ENCODE measurements around the gene STOML1. TPM values are rescaled to one million over a fixed set of nuclear protein-coding genes. Genes with fewer than 3 reads are reported as not detected.
A peak's percentile ranks its signal among the peaks of the same experiment; 100 is the strongest.

Gene STOML1
- total and polyA plus RNA-seq, 9 of the 15 experiments (the other 6 are each of a cell fraction or from before 2014, with no cell fraction given): 0.25 to 9.7 (median 4.6) TPM

DNA sequence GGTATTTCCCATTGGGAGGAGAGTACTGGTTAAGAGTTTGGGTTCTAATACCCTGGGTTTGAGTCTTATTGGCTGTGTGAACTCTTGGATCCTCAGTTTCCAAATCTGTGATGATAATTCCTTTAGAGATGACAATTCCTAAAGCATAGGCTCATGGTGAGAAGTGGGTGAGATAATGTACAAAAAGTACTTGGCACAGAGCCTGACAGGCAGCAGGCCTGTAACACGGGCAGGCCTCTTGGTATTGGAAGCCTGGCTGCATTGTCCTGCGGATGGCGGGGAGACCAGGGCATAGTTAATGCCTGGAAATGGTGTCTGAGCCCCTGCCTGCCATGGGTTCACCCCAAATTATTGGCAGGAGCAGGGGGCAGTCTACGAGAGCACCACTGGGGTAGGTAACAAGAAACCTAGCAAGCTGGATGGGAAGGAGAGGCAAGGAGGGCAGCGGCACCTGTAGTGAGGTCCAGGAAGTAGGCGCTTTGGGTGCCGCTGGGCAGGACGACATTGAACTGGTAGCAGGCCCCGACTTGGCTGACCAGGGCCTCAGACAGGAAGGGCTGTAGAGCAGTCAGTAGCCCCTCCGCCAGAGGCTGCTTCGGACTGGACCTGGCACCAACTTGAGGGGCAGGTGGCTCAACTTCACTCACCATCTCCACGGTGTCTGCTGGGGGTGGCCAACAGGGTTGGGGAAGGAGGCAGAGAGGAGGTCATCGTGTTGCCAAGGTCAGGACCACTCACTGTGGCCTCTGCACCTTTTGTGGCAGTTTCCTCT is 7.7 kb downstream of the STOML1 start (continued):
- no peak for TF ChIP-seq TOE1 (IDR thresholded peaks at IDR 0.05; ENCODE audit: borderline replicate concordance)
- TF ChIP-seq TOE1 (CRISPR knock-in tag; IDR thresholded peaks at IDR 0.05; ENCODE audit: borderline replicate concordance, low read depth): no peak
- no peak for TF ChIP-seq HNRNPLL (IDR thresholded peaks at IDR 0.05; ENCODE audit: low read depth, low read length, poor library complexity, severe bottlenecking)
- TF ChIP-seq, protein P1, sequence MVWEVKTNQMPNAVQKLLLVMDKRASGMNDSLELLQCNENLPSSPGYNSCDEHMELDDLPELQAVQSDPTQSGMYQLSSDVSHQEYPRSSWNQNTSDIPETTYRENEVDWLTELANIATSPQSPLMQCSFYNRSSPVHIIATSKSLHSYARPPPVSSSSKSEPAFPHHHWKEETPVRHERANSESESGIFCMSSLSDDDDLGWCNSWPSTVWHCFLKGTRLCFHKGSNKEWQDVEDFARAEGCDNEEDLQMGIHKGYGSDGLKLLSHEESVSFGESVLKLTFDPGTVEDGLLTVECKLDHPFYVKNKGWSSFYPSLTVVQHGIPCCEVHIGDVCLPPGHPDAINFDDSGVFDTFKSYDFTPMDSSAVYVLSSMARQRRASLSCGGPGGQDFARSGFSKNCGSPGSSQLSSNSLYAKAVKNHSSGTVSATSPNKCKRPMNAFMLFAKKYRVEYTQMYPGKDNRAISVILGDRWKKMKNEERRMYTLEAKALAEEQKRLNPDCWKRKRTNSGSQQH (CRISPR knock-in tag; IDR thresholded peaks at IDR 0.05): no peak
- no peak for TF ChIP-seq RBM34 (IDR thresholded peaks at IDR 0.05; ENCODE audit: borderline replicate concordance, insufficient read depth, low read length)
- no peak for TF ChIP-seq NEUROD1 (IDR thresholded peaks at IDR 0.05; ENCODE audit: borderline replicate concordance, low read depth, low read length, partially characterized antibody)
- no peak for TF ChIP-seq CXXC5 (CRISPR knock-in tag; IDR thresholded peaks at IDR 0.05)
- TF ChIP-seq ZNF830 (CRISPR knock-in tag; IDR thresholded peaks at IDR 0.05): no peak

DNA sequence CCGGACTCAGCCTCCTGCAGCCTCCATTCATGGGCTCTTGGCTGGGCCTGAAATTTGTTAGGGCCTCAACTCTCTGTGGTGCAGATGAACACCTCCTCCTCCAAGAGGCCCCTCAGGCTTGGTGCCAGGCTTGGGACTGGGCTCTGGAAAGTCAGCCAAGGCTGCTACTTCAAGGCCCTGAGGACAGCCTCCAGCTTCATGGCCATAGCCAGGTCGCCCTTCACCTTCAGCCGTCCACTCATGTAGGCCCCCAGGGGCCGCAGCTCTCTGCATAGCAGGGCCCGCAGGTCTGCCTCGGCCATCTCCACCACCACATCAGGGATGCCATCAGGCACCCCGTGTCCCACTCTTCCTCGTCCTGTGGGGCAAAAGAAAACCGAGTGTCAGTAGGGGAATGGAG is 8.3 kb downstream of the STOML1 start:
- Histone ChIP-seq H3K27ac (ENCODE audit: extremely low read depth, low read depth, low read length) (no peak overlapping the region), H4K20me1 (replicated peaks; ENCODE audit: control insufficient read depth, insufficient read depth, low read length) (no peaks in the 10 kb centered on the region), H3K9me1 (ENCODE audit: control insufficient read depth, insufficient read depth, low read length) (no peaks in the 10 kb centered on the region), H3K36me3 (ENCODE audit: control insufficient read depth, insufficient read depth, low read length) (no peaks in the 10 kb centered on the region), H3K79me2 (ENCODE audit: control insufficient read depth, insufficient read depth, low read length) (no peaks in the 10 kb centered on the region), H2AFZ (ENCODE audit: low read depth, low read length) (no peak overlapping the region), H3K27me3 (ENCODE audit: control insufficient read depth in 2 of 2, insufficient read depth in 2 of 2, low read length in 2 of 2) (no peaks in the 10 kb centered on the region; a peak in 1 of 5 replicates), H3K4me3 (no peak overlapping the region), H3K4me2 (ENCODE audit: insufficient read depth, low read length) (no peak overlapping the region), H3K9me3 (replicated peaks; ENCODE audit: control insufficient read depth, insufficient read depth, low read depth, low read length) (no peaks in the 10 kb centered on the region), H3K9ac (ENCODE audit: insufficient read depth in 1 of 2, low read depth in 2 of 2, low read length in 2 of 2) (peak overlapping the region in 1 of 2 experiments; percentile 71; a peak in 1 of 4 replicates), H3K4me1 (replicated peaks in 1 of 2; ENCODE audit: control insufficient read depth in 2 of 2, insufficient read depth in 2 of 2, low read length in 2 of 2) (peaks cover 4 to 26% of the 10 kb centered on the region in 2 experiments)
- intact Hi-C loops (cut with micrococcal nuclease): no loop called here
- no peak for TF ChIP-seq KDM1A (IDR thresholded peaks at IDR 0.05)
- TF ChIP-seq ZNF75A (CRISPR knock-in tag; IDR thresholded peaks at IDR 0.05): no peak
- TF ChIP-seq MTA3 (IDR thresholded peaks at IDR 0.05; ENCODE audit: borderline replicate concordance): no peak
- TF ChIP-seq ZFP36 (IDR thresholded peaks at IDR 0.05; ENCODE audit: low read depth, low read length, partially characterized antibody): peak; percentile 62
- TF ChIP-seq, protein P2, sequence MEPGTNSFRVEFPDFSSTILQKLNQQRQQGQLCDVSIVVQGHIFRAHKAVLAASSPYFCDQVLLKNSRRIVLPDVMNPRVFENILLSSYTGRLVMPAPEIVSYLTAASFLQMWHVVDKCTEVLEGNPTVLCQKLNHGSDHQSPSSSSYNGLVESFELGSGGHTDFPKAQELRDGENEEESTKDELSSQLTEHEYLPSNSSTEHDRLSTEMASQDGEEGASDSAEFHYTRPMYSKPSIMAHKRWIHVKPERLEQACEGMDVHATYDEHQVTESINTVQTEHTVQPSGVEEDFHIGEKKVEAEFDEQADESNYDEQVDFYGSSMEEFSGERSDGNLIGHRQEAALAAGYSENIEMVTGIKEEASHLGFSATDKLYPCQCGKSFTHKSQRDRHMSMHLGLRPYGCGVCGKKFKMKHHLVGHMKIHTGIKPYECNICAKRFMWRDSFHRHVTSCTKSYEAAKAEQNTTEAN (CRISPR knock-in tag; IDR thresholded peaks at IDR 0.05): no peak
- TF ChIP-seq HMGN3 (IDR thresholded peaks at IDR 0.05; ENCODE audit: borderline replicate concordance, extremely low read depth, insufficient read length, low read depth, low read length): no peak
- in situ Hi-C loops (cut with MboI): no loop called here
- ChIA-PET POLR2A (interaction anchor here (1.4 kb wide), 1 partner anchor 8 kb away, joined by 3 read pairs; no protein-coding TSS in a partner anchor), CTCF (ENCODE audit: low intra/inter-chr PET ratio) (no interaction called here)
- DNase-seq (ENCODE audit: extremely low read depth in 1 of 4, low spot score in 3 of 4) (no peak), FAIRE-seq (no peak), ATAC-seq (no peak)
- BruUV-seq (replicated peaks): no TSS peak
- 68% methylated on average over 9 of the region's 9 CpGs for WGBS (ENCODE audit: insufficient coverage, low coverage, missing lambda C conversion rate)
